ENCODE measurements around the gene IPMK. TPM values are rescaled to one million over a fixed set of nuclear protein-coding genes. Genes with fewer than 3 reads are reported as not detected.

IPMK gene
- 15.8 and 27.6 TPM in 2 replicates for total RNA-seq (2014; rRNA removed; shearing (Covaris generic))

DNA sequence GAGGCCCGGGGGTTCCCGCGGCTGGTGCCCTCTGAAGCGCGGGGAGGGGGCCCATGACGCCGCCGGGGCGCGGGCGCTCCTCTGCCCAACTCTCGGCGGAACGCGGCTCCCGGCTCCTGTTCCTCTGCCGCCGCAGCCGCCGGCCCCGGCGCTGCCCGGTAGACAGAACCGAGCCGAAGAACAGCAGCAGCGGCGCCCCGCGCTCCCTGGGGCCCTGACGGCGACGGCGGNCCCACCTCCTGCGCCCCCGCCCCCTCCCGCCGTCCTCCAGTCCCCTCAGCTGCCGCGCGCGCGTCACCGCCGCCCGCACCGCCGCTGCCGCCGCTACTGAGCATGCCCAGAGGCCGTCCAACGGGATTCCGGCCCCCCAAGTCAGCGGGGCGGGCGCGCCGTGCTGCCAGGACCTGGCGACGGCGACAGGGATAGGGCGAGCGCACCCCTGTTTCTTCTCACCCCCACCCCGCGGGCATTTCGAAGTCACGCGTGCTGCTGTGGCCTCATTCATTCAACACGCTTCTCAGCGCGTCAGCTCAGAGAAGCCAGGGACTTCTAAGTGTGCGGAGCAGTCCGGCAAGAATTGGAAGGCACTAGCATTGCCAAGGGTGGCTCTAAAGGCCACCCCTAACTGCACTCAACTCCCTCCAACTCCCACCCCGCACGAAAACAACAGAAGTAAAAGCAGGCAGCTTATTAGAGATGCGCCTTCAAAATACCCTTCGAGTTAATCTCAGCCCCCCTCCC, at the start of gene IPMK:
IPMK (minus strand) TSS at position 182 of the 741 bp plus-strand sequence. CDS start 283 bp downstream, outside the sequence.
- Histone ChIP-seq H3K4me3 (ENCODE audit: insufficient read depth, low read depth, low read length) (peak within 1 kb of the TSS; percentile 87), H3K27me3 (ENCODE audit: control insufficient read depth, insufficient read depth, low read length) (no peaks in the 10 kb centered on the region), H3K36me3 (replicated peaks; ENCODE audit: control insufficient read depth, insufficient read depth, low read length) (no peaks in the 10 kb centered on the region)
- peak; percentile 90 for DNase-seq

DNA sequence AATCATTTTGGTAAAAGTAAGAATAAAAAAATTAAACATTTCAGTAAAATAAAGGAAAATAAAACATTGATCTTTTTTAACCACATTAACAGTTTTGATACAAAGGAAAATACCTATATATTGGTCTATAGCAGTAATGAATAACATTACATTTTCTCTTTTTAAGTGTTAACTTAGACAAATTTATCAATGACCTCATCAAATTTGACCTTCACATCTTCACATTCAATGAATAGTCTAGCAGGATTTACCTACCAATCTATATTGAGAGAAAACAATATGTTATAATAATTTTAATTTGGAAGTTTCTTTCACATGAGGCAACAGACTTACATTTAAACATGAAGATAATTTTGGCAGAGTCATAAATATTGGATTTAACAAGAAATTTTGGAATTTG, 49.2 kb upstream of the IPMK start:
- H3K4me3 ChIP-seq (ENCODE audit: insufficient read depth, low read depth, low read length) = no peak overlapping the region
- no peak for DNase-seq

DNA sequence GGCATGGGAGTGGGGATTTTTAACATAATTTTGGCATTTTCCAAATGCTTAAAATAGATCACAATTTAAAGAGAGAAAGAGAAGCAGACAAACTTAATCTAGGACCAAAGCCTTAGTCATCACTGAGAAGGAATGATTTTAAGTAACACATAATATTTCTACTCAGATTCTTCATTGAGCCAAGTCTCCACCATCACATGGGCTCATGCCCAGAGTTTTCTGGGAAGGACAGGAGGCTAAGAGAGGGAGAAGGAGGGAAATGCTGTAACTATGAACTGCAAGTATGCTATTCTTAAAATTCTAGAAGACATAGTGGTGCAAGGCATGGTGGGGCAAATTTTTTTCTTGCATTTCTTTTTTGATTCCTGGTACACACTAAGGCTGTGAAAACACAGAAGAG, 43.3 kb upstream of the IPMK start:
- Histone ChIP-seq H3K36me3 (replicated peaks; ENCODE audit: control insufficient read depth, insufficient read depth, low read length) (no peaks in the 10 kb centered on the region), H3K27me3 (ENCODE audit: control insufficient read depth, insufficient read depth, low read length) (no peaks in the 10 kb centered on the region), H3K4me3 (ENCODE audit: insufficient read depth, low read depth, low read length) (no peak overlapping the region)
- DNase-seq = no peak

More for the DNA sequence above, 49.2 kb upstream of the IPMK start:
- Histone ChIP-seq H3K27me3 (ENCODE audit: control insufficient read depth, insufficient read depth, low read length) (no peaks in the 10 kb centered on the region), H3K36me3 (replicated peaks; ENCODE audit: control insufficient read depth, insufficient read depth, low read length) (no peaks in the 10 kb centered on the region)

DNA sequence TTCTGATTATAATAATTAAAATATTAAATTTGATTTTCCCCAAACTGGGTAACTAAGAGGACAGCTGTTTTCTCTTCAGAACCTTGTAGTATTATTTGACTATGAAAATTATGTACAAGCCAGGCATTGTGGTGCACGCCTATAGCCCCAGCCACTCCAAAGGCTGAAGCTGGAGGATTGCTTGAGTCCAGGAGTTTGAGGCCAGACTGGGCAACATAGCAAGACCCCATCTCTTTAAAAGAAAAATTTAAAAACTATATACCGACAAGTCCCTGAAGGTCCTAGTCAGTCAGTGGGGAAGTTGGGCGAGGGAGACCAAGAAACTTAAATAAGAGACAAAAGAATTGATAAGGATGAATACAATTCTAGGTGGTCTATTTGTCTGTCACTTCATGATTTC, 40.0 kb upstream of the IPMK start:
- no peaks in the 10 kb centered on the region for H3K27me3 ChIP-seq (ENCODE audit: control insufficient read depth, insufficient read depth, low read length)
- H3K4me3 ChIP-seq (ENCODE audit: insufficient read depth, low read depth, low read length) = no peak overlapping the region
- no peaks in the 10 kb centered on the region for H3K36me3 ChIP-seq (replicated peaks; ENCODE audit: control insufficient read depth, insufficient read depth, low read length)
- DNase-seq = no peak

DNA sequence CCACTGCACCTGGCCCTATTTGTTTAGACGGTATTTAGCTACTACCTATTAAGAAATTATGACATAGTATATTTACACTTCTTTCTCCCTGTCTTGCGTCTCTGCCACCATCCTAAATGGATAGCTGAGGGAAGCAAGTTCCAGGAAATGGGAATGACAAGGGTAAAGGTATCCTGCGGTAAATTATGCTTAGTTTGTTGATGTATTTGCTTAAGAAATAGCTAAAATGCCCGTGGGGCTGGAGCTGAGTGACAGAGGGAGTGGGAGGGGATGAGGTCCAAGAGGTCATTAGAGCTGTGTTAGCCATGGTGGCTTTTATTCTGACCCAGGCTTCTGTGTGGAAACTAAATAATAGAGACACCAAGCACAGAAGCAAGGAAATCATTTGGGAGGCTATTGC, 38.1 kb upstream of the IPMK start:
- H3K36me3 ChIP-seq (replicated peaks; ENCODE audit: control insufficient read depth, insufficient read depth, low read length) = no peaks in the 10 kb centered on the region
- H3K4me3 ChIP-seq (ENCODE audit: insufficient read depth, low read depth, low read length) = no peak overlapping the region
- H3K27me3 ChIP-seq (ENCODE audit: control insufficient read depth, insufficient read depth, low read length) = no peaks in the 10 kb centered on the region
- DNase-seq = no peak

DNA sequence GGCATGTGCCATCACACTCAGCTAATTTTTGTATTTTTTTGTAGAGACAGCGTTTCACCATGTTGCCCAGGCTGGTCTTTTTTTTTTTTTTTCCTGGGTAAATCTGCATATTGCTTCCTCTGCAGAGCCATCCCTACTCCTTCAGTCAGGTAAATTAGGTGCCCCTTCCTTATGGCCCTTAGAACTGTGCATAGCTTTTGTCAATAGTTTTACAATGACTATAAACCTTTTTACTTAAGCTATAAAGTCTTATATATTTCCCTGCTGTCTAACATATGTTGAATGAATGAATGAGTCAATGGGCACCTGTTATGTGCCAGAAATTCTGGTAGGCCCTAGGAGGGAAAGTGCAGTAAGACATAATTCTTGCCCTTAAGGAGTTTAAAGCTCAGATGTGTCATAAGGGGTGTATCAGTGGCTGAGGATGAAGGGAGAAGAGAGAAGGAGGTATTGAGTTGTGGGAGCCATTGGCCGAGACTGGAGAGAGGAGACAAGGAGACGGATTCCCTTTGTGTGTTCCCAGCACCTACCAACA, 36.5 kb upstream of the IPMK start:
- Histone ChIP-seq H3K36me3 (replicated peaks; ENCODE audit: control insufficient read depth, insufficient read depth, low read length) (no peaks in the 10 kb centered on the region), H3K4me3 (ENCODE audit: insufficient read depth, low read depth, low read length) (no peak overlapping the region), H3K27me3 (ENCODE audit: control insufficient read depth, insufficient read depth, low read length) (no peaks in the 10 kb centered on the region)
- no peak for DNase-seq

DNA sequence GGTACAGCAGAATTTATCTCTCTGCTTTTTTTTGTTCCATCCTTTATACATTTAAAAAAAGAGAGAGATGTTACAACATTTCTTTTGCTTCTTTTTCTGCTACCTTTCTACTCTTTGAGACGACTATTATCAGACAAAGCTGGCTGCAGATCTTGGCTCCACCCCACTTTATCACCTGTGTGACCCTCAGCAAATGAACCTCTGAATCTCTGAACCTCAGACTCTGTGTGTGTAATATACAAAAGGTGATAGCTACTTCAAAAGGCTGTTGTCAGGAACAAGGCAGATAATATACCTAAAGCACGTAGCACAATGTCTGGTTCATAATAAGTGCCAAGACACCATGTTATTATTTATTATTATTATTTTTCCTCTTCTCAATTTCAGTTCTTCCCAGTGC, 34.6 kb upstream of the IPMK start:
- Histone ChIP-seq H3K4me3 (ENCODE audit: insufficient read depth, low read depth, low read length) (no peak overlapping the region), H3K27me3 (ENCODE audit: control insufficient read depth, insufficient read depth, low read length) (no peaks in the 10 kb centered on the region), H3K36me3 (replicated peaks; ENCODE audit: control insufficient read depth, insufficient read depth, low read length) (no peaks in the 10 kb centered on the region)
- DNase-seq = no peak

DNA sequence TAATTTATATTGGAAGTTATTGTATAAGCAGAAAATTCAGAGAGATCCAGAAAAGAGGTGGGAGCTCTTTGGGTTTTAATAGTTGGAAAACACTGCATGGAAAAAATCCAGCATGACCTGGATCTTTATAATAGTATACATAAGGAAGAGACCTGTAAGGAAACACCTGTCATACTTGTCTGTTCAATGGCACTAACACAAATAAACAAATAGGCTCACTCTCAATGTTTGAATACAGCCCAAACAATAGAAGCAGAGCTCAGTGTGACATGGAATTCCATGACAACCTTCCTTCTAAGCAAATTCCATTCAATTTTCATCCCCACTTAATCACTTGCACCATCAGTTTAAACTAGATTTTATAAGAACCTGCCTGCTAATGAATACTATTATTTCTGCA, 33.0 kb upstream of the IPMK start:
- DNase-seq = no peak
- H3K36me3 ChIP-seq (replicated peaks; ENCODE audit: control insufficient read depth, insufficient read depth, low read length) = no peaks in the 10 kb centered on the region
- H3K4me3 ChIP-seq (ENCODE audit: insufficient read depth, low read depth, low read length) = no peak overlapping the region

DNA sequence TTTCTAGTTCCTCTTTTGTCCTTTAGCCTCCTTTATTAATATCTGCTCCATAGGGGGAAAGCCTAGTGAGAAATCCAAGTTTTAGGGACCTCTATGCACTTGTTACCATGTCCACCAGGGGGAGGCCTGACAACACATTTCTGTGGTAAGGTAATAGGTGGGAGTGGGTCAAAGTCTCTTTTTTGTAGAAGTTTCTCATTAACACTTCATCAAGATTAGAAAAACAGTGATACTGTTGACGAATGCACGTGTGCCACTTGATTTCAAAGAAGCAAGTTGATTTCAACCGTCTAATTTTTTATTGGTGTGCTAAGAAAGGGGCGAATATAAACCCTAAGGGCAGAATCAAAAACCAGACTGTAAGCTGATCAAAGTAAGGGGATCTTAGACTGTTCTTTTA, 31.9 kb upstream of the IPMK start:
- Histone ChIP-seq H3K36me3 (replicated peaks; ENCODE audit: control insufficient read depth, insufficient read depth, low read length) (no peaks in the 10 kb centered on the region), H3K27me3 (ENCODE audit: control insufficient read depth, insufficient read depth, low read length) (no peaks in the 10 kb centered on the region), H3K4me3 (ENCODE audit: insufficient read depth, low read depth, low read length) (no peak overlapping the region)
- peak; percentile 67 for DNase-seq

More for the DNA sequence above, 33.0 kb upstream of the IPMK start:
- no peaks in the 10 kb centered on the region for H3K27me3 ChIP-seq (ENCODE audit: control insufficient read depth, insufficient read depth, low read length)

DNA sequence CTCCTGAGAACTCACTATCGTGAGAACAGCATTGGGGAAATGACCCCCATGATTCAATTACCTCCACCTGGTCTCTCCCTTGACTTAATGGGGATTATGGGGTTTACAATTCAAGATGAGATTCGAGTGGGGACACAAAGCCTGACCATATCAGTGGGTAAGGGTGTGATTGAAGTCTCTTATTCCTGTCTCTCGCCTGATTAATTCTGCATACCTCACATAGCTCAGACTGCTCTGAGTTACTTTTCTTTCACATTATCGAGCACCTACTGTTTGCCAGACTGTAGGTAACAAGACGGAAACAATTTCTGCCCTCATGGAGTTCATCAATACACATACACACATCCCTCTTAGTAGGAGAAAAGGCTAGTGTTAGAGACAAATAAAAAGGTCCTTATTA, 26.3 kb upstream of the IPMK start:
- Histone ChIP-seq H3K36me3 (replicated peaks; ENCODE audit: control insufficient read depth, insufficient read depth, low read length) (no peaks in the 10 kb centered on the region), H3K27me3 (ENCODE audit: control insufficient read depth, insufficient read depth, low read length) (no peaks in the 10 kb centered on the region), H3K4me3 (ENCODE audit: insufficient read depth, low read depth, low read length) (no peak overlapping the region)
- no peak for DNase-seq

DNA sequence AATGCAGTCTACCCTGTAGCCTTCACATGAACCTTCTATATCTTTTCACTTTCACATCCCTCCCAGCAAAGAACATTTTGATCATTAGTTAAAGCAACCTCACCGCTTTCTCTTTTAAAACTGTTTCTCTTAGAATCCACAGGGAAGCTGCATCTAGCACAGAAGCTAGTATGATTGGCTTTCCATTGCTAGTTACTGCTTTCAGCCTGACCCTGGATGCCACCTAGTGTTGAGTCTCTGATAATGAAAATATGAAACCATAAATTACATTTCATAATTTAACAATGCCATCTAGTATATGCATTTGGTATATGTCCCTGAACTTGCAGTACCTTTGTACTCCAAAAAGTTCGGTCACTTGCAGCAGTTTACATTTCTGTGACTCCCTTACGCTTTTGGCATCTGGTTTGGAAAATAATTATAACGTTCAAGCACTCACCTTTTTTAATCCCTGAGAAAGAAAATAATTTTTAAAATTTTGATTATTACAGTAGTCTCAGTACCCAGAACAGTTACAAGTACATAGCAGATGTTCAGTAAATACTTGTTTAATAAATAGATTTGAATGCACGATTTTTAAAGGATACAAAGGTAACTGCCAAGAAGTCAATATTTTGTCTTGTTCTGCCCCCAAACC, 24.0 kb upstream of the IPMK start:
- no peaks in the 10 kb centered on the region for H3K36me3 ChIP-seq (replicated peaks; ENCODE audit: control insufficient read depth, insufficient read depth, low read length)
- no peaks in the 10 kb centered on the region for H3K27me3 ChIP-seq (ENCODE audit: control insufficient read depth, insufficient read depth, low read length)
- H3K4me3 ChIP-seq (ENCODE audit: insufficient read depth, low read depth, low read length) = no peak overlapping the region
- peak; percentile 19 for DNase-seq

DNA sequence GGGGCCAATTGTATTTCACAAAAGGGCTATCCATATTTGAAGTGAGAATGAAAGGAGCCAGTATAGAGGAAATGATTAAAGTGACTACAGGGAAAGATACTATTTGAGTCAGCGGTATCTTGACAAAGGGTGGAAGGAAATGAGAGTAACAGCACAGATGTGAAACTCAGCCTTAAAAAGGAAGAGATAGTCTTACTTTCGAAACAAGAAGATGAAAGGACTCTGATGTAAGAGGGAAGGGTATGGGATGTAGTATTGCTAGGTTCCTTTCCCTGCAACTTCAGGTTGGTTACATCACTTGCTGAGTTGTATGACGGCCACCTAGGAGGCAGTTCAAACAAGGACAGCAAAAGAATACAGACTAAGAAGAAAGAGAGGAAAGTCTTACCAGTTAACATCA, 14.9 kb upstream of the IPMK start:
- DNase-seq = no peak
- Histone ChIP-seq H3K4me3 (ENCODE audit: insufficient read depth, low read depth, low read length) (no peak overlapping the region), H3K27me3 (ENCODE audit: control insufficient read depth, insufficient read depth, low read length) (no peaks in the 10 kb centered on the region), H3K36me3 (replicated peaks; ENCODE audit: control insufficient read depth, insufficient read depth, low read length) (peaks cover 3% of the 10 kb centered on the region; the same call in 1 of the 2 replicates)

DNA sequence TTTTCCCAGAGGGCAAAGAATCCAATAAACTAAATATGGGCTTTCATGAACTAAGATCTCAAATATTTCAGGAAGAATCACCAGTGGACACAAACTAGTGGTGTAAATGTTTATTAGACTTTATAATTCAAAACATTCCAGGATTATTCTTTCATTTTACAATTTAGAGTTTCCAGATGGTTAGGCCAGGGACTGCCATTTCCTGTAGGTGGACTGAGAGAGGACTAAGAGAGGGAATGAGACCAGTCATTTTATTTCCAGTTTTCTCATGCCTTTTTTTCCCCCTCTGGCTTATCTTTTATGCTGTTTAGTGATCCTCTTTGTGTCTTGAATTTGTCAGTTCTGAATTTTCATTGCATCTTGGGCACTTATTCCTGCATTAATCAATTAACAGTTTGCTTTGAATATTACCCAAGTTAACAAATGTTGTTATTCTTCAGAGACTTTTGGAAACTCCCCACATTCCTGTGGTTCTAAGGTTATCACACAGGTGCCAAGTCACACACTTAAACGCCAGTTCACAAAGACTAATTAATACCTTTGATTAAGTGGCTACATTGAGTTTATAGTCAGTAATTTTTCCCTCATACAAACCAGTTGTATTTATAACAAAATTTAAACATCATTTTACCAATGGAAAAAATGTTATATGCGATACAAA, 13.5 kb upstream of the IPMK start:
- Histone ChIP-seq H3K36me3 (replicated peaks; ENCODE audit: control insufficient read depth, insufficient read depth, low read length) (peaks cover 3% of the 10 kb centered on the region; the same call in 1 of the 2 replicates), H3K27me3 (ENCODE audit: control insufficient read depth, insufficient read depth, low read length) (no peaks in the 10 kb centered on the region), H3K4me3 (ENCODE audit: insufficient read depth, low read depth, low read length) (no peak overlapping the region)
- no peak for DNase-seq

DNA sequence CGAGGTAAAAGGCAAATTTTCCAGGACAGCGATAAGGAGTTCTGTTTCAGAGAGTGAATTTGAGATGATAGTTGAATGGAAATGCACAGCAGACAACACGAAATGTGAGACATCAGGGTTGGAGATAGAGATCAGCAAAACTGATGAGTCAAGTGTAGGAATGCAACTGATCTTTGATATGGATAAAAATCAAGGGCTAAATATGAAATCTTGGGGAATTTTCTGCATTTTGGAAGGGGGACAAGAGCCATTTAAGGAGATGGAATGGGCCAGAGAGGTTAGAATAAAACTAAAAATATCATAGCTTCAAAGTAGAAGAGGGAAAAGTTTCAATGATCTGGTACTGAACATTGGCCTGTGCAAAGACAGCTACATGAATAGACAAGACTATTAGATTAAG, 12.8 kb upstream of the IPMK start:
- no peak for DNase-seq
- Histone ChIP-seq H3K36me3 (replicated peaks; ENCODE audit: control insufficient read depth, insufficient read depth, low read length) (peaks cover 3% of the 10 kb centered on the region; the same call in 1 of the 2 replicates), H3K4me3 (ENCODE audit: insufficient read depth, low read depth, low read length) (no peak overlapping the region)

DNA sequence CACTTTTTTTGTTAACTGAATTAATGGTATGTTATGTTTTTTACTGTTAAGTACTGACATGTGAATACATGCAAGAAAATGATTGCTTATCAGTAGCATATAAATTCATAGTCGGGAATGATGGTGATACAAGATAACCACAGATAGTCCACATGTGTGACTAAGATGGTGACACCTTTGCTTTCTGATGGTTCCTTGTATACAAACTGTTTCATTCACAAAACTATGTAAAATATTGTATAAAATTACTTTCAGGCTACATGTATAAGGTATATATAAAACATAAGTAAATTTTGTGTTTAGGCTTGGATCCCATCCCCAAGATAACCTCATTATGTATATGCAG, 11.2 kb upstream of the IPMK start:
- no peak for DNase-seq
- H3K27me3 ChIP-seq (ENCODE audit: control insufficient read depth, insufficient read depth, low read length) = no peaks in the 10 kb centered on the region
- no peak overlapping the region for H3K4me3 ChIP-seq (ENCODE audit: insufficient read depth, low read depth, low read length)
- peaks cover 3% of the 10 kb centered on the region; the same call in 1 of the 2 replicates for H3K36me3 ChIP-seq (replicated peaks; ENCODE audit: control insufficient read depth, insufficient read depth, low read length)

More for the DNA sequence above, 12.8 kb upstream of the IPMK start:
- no peaks in the 10 kb centered on the region for H3K27me3 ChIP-seq (ENCODE audit: control insufficient read depth, insufficient read depth, low read length)

All from H7 (cell line).